Globus pallidus (tissue), 1 donor: ENCODE data around the gene FREM3.

Experiments
- DNase-seq: peaks from one replicate; pipeline ENCODE4 v3.0.0-alpha.2; 2015; ENCODE audit warnings: low spot score

FREM3 gene

DNA sequence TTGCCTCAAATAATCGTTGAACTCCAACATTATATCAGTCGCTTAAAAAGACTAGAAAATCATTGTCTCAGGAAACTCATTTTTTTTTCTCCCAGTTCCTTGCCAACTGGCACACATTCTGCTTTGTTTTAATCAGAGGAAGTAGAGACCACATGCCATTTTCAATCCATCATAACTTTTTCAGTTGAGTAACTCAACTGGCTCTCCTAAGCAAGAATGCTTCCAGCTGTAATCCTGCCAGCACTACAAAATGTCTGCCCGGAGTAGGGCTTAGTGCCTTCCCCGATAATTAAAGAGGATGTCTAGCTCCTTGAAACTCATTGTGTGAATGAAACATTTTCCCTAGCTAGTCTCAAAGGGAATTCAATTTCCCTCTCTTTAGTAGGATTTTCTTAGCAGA is 33.0 kb downstream of the FREM3 start:
- DNase-seq, result peak; percentile 33

DNA sequence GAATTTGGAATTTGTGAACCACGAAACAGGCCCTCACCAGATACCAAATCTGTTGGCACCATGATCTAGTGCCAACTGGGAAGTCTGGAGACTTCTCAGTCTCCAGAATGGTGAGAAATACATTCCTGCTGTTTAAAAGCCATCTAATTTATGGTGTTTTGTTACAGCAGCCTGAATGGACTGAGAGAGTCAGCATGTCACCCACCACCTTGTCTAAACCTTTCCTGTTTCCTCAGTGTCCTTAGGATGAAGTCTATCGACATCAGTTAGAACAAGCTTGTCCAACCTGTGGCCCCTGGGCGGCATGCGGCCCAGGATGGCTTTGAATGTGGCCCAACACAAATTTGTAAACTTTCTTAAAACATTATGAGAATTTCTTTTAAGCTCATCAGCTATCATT is 42.1 kb downstream of the FREM3 start:
- DNase-seq, result no peak

- DNase-seq, result no peak
Measured at GRCh38 chr4:143654571-143654970, 45.9 kb downstream of the FREM3 start.

DNA sequence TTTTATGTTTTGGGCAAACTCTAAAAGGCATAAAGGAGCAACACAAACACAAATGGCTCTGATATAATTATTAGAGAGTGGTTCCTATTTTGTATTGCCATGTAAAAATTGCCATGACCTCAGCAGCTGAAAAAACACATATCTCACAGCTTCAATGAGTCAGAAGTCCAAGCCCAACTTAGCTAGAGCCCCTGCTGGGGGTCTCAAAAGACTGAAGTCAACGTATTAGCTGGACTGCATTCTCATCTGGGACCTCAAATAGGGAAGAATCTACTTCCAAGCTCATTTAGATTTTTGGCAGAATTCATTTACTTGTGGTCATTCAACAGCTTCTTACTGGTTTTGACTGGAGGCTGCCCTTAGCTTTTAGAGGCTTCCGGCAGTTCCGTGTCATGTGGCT is 47.4 kb downstream of the FREM3 start:
- no peak for DNase-seq

GRCh38 chr4:143643399-143643798 is 57.1 kb downstream of the FREM3 start:
- no peak for DNase-seq

DNA sequence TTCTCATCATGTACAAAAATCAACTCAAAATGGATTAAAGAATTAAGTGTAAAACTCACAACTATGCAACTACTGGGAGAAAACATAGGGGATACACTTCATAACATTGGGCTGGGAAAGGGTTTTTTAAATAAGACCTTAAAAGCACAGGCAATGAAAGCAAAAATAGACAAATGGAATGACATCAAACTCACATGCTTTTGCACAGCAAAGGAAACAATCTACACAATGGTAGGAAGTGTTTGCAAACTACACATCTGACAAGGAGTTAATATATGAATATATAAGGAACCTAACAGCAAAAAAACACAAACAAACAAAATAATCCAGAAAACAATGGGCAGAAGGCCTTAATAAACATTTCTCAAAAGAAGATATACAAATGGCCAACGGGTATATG is 57.9 kb downstream of the FREM3 start:
- no peak for DNase-seq

GRCh38 chr4:143641361-143641760 is 59.1 kb downstream of the FREM3 start:
- no peak for DNase-seq

DNA sequence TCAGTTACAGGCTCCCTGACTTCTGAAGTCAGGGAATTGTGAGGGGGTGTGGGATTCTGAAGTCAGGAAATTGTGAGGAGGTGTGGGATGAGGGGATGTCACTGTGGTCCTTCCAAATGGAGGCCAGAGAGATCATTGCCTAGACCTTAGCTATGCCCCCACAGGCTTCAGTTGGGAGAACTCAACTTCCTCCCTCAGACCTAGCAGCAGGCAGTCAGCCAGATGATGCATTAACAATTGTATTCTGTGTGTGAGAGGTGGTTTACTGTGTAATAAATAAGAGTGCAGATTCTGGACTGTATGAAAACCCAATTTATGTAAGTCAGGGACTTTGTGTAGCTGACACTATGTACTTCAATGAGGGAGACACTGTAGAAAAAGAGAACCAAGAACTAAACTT is 65.7 kb downstream of the FREM3 start:
- no peak for DNase-seq

- no peak for DNase-seq
Measured at GRCh38 chr4:143633833-143634232, 66.6 kb downstream of the FREM3 start.

DNA sequence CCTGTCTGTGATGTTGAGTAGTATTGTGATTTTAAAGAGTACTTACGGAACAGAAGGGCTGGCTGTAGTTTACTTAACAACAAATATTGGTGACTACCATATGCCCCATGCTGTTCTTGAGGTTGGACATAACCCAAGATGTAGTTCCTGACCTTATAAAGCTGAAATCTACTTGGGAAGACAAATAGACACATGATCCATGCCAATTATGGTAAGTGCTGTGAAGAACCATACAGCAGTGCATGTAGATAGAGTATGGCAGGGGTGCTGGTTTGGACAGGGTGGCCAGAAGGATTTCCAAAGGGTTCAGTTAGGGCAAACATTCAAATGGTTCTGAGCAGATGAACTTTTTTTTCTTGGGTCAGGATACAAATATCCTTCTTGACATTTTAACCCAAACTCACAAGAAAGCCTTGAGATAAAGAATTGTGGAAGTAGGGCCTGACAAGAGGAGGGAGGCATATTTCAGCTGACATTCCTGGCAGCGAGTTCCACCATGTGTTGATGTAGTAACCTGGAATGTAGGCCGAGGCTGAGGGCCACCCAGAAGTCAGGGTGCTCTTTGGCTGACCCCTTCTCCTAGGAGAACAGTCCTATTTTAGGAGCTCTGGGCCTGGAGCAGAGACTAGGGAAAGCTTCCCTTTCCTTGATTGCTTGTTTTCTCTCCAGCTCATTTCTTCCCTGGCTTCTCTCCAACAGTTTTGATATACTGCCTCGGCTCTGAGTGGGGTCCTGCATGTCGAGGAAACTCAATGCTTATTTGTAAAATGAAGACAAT is 74.2 kb downstream of the FREM3 start:
- peak; percentile 2 for DNase-seq

GRCh38 chr4:143625632-143626031 is 74.8 kb downstream of the FREM3 start:
- DNase-seq, result no peak

DNA sequence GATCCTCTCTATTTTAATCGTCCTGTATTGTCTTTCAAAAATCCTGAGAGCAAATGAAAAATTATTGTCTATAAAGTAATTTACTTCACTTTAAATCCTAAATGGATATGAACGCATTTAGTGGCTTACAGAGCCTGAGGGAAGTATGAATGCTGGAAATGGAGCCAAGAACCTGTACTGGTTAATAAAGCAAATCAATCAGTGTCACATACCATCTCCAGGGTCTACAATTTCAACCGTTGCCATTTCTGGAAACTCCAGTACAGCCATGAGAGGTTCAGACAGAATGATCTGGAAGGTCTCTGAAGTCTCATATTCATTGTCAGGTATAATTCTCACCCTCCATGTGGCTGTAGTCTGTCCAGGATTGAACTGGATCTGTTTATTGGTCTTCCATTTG is 76.6 kb downstream of the FREM3 start:
- DNase-seq, result no peak

- no peak for DNase-seq
Measured at GRCh38 chr4:143618811-143619210, 81.7 kb downstream of the FREM3 start.

- no peak for DNase-seq
Measured at GRCh38 chr4:143617994-143618679, 82.3 kb downstream of the FREM3 start.

- DNase-seq, result no peak
Measured at GRCh38 chr4:143616771-143617170, 83.7 kb downstream of the FREM3 start.

DNA sequence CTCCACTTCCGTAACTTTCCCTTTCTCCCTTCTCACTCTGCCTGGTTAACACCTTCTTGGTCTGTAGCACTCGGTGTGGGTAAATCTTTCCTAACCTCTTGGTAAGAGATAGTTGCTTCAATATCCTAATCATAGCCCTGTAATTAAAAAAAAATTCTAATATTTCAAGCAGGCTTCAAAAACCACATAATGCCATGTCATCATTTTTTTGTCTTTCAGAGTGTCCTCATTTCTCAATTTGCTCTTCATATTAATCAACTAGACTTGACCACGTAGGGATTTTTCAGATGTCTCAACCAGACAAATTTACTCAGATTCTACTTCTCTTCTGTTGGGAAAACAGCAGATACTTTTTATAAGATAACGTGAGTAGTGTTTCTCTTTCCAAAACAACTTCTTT is 91.0 kb downstream of the FREM3 start:
- no peak for DNase-seq

GRCh38 chr4:143606480-143606879 is 94.0 kb downstream of the FREM3 start:
- no peak for DNase-seq

- no peak for DNase-seq
Measured at GRCh38 chr4:143599827-143600226, 100.6 kb downstream of the FREM3 start.

DNA sequence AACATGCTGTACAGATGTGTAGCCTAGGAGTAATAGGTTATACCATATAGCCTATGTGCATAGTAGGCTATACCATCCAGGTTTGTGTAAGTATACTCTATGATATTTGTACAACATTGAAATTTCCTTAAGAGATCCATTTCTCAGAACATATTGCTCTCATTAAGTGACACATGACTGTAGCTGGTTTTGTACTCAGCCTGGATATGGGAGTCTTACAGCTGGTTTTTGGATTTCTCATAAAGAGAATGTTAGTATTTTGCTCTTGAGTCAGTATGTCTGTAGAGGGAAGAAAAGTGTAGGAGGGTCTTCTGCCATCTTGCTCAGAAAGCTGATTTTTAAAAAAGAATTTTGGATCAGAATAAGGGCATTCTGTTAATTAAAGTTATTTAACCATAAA is 101.7 kb downstream of the FREM3 start:
- DNase-seq, result no peak

- DNase-seq, result no peak
Measured at GRCh38 chr4:143597276-143597675, 103.2 kb downstream of the FREM3 start.

- DNase-seq, result no peak
Measured at GRCh38 chr4:143587703-143588102, 112.8 kb downstream of the FREM3 start.

DNA sequence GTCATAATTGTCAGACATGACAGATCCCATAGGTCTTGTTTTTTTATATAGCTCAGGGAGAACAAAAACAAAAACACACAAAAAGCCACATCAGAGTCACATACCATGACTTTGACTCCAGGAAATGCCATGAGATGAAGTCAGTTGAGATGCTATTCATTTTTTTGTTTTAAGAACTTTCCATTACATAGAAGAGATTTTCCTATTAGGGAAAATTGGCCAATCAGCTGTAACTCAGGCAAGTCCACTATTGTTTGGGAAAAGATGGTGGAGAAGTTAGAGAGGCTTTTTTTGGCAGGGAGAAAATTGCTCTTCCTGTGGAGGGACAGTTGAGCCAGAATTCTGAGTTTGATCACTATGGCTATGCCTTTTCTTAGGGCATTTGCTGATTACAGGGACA is 114.4 kb downstream of the FREM3 start:
- DNase-seq, result no peak

DNA sequence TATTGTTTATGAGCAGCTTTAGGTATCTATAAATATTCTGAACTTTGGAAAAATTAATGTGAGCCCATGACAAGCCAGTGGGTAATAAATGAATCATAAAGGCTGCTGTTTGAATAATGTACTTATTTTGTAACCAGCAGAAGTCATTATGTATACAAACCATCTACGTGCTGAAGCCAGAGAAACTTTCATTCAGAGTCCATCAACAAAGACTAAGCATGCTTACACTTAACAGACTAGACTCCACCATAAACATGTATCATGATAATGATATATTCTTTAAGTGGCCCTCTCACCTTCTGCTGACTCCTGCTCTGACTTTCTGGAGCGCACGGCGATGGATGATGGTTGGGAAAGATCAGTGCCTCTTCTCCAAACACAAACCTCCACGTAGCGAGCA is 114.9 kb downstream of the FREM3 start:
- no peak for DNase-seq
